G401.6 (cell line): ENCODE measurements around the gene FAM193B.
"Not testable (repeated sequence)": the region's sequence is repeated elsewhere in the genome, so short reads cannot be mapped to it uniquely, and the experiment has no call there.

ENCODE experiments used
- FAIRE-seq: peaks from 2 replicates; lab custom pipeline; 2012; peaks lifted over from hg19 to GRCh38; lab: Jason Lieb, UNC

Gene FAM193B

GRCh38 chr5:177576169-177576568 is 21.8 kb upstream of the FAM193B start:
- no peak for FAIRE-seq

GRCh38 chr5:177575488-177575887 is 21.1 kb upstream of the FAM193B start:
- FAIRE-seq, result no peak

GRCh38 chr5:177569894-177570293 is 15.5 kb upstream of the FAM193B start:
- FAIRE-seq, result no peak

GRCh38 chr5:177568326-177568725 is 14.0 kb upstream of the FAM193B start:
- FAIRE-seq, result no peak

- no peak for FAIRE-seq
Measured at GRCh38 chr5:177565046-177565445, 10.7 kb upstream of the FAM193B start.

- not testable (repeated sequence) for FAIRE-seq
Measured at GRCh38 chr5:177559446-177559941, 5.1 kb upstream of the FAM193B start.

GRCh38 chr5:177557796-177558195 is 3.4 kb upstream of the FAM193B start:
- FAIRE-seq, result no peak

GRCh38 chr5:177557041-177557647 is 2.8 kb upstream of the FAM193B start:
- FAIRE-seq, result no peak

- no peak for FAIRE-seq
Measured at GRCh38 chr5:177555665-177556064, 1.3 kb upstream of the FAM193B start.

- FAIRE-seq, result no peak
Measured at GRCh38 chr5:177555228-177555627, 865 bp upstream of the FAM193B start.

- FAIRE-seq, result no peak
Measured at GRCh38 chr5:177553671-177554429, 513 bp downstream of the FAM193B start.

GRCh38 chr5:177552839-177553455 is 1.4 kb downstream of the FAM193B start:
- FAIRE-seq, result no peak

GRCh38 chr5:177550122-177550521 is 4.2 kb downstream of the FAM193B start:
- no peak for FAIRE-seq

- FAIRE-seq, result no peak
Measured at GRCh38 chr5:177548495-177548894, 5.9 kb downstream of the FAM193B start.

- FAIRE-seq, result no peak
Measured at GRCh38 chr5:177547736-177548135, 6.6 kb downstream of the FAM193B start.

GRCh38 chr5:177546258-177546741 is 8.1 kb downstream of the FAM193B start:
- no peak for FAIRE-seq

GRCh38 chr5:177545487-177546257 is 8.7 kb downstream of the FAM193B start:
- FAIRE-seq, result no peak

- no peak for FAIRE-seq
Measured at GRCh38 chr5:177542816-177543465, 11.4 kb downstream of the FAM193B start.

- no peak for FAIRE-seq
Measured at GRCh38 chr5:177540438-177540837, 13.9 kb downstream of the FAM193B start.

- no peak for FAIRE-seq
Measured at GRCh38 chr5:177539411-177539810, 15.0 kb downstream of the FAM193B start.

- FAIRE-seq, result no peak
Measured at GRCh38 chr5:177538876-177539275, 15.5 kb downstream of the FAM193B start.
